SU-DHL-6 (cell line): ENCODE measurements around the gene C9orf78.

Experiments
- EZH2phosphoT487 ChIP-seq: fragments of 200-600 bp; sonication (generic), shearing (Covaris generic); conservative IDR thresholded peaks from 2 replicates; pipeline ENCODE4 v1.6.1; 2018; ENCODE audit warnings: mild to moderate bottlenecking, antibody characterized with exemption, low read length, moderate library complexity, mixed read lengths
- TF ChIP-seq, protein P1 (sequence below): fragments of 200-600 bp; sonication (generic); IDR thresholded peaks from one replicate; pipeline ENCODE4 v1.5.1; 2017; ENCODE audit warnings: antibody characterized with exemption, mild to moderate bottlenecking, low read length, moderate library complexity; ENCODE audit not compliant: insufficient read depth, poor library complexity, severe bottlenecking

DNA sequence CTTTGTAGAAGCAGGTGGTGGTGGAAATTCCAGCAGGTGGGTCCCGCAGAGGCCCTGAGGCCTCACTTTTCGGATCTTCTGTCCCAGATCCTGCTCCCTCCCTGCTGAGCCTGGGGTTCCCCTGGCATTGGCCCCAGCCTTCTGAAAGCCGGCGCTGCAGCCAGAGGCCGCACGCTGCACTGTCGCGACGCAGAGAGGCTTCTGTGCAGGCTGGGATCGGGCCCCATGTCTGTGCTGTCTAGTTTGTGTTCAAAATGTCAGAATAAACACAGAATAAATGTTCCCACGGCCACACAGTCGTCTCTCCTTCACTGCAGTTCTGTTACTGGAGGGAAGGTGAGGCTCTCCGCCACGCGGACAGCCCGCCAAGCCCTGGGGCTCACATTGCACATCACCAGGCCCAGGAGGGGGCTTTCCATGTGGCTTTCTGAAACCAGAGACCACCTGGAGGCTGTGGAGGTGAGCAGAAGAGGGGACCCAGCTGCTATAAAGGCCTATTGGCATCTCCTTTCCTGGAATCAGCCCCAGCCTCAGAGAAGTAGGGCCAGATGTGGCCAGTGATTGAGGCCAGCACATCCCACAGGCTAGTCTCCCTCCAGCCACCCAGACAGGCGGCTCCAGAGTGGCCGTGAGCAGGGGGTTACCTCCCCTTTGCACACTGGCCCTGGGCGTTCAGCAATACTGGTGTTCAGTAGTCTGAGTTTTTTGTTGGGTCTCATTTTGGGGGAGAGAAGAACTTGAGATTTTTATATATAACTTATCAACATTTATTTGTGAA is 46.7 kb upstream of the C9orf78 start:
- TF ChIP-seq, protein P1, sequence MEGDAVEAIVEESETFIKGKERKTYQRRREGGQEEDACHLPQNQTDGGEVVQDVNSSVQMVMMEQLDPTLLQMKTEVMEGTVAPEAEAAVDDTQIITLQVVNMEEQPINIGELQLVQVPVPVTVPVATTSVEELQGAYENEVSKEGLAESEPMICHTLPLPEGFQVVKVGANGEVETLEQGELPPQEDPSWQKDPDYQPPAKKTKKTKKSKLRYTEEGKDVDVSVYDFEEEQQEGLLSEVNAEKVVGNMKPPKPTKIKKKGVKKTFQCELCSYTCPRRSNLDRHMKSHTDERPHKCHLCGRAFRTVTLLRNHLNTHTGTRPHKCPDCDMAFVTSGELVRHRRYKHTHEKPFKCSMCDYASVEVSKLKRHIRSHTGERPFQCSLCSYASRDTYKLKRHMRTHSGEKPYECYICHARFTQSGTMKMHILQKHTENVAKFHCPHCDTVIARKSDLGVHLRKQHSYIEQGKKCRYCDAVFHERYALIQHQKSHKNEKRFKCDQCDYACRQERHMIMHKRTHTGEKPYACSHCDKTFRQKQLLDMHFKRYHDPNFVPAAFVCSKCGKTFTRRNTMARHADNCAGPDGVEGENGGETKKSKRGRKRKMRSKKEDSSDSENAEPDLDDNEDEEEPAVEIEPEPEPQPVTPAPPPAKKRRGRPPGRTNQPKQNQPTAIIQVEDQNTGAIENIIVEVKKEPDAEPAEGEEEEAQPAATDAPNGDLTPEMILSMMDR: no peak
- no peak for TF ChIP-seq EZH2phosphoT487
